GM18520 (cell line): ENCODE data around the gene TOMM70.

ENCODE experiments used
- ATAC-seq: cut with Tn5 transposase; IDR thresholded peaks from one replicate; pipeline ENCODE4 v1.9.1; 2021; ENCODE audit not compliant: unreplicated experiment

Gene TOMM70

DNA sequence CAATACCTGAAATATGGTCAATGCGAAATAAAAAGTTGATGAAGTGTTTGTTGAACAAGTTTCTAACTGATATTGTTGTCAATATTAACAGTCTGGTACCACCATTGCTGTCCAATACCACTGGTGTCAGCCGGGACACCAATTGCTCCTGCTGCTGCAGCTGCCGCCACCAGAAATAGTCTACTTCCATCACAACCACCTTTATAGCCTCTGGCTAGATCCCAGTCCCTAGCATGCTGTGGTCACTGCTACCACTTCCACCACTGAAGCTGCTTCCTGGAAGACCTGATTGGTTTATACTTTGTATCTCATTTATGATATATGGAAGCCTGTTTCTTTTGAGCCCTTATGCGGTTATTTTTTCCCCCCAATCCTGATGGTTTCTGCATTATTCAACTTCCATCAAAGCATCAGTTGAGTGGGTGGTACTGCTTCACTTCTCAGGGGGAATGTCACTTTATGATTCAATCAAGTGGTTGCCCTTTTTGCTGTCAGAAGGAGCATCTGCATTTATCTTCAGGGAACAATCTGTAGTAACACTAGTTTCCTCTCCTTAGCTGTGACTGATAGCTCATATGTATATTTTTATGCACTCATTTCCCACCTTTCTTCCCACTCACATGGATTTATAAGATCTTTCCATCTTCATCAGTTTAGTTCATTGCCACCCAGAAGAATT lies 12.2 kb upstream of the TOMM70 start:
- no peak for ATAC-seq

DNA sequence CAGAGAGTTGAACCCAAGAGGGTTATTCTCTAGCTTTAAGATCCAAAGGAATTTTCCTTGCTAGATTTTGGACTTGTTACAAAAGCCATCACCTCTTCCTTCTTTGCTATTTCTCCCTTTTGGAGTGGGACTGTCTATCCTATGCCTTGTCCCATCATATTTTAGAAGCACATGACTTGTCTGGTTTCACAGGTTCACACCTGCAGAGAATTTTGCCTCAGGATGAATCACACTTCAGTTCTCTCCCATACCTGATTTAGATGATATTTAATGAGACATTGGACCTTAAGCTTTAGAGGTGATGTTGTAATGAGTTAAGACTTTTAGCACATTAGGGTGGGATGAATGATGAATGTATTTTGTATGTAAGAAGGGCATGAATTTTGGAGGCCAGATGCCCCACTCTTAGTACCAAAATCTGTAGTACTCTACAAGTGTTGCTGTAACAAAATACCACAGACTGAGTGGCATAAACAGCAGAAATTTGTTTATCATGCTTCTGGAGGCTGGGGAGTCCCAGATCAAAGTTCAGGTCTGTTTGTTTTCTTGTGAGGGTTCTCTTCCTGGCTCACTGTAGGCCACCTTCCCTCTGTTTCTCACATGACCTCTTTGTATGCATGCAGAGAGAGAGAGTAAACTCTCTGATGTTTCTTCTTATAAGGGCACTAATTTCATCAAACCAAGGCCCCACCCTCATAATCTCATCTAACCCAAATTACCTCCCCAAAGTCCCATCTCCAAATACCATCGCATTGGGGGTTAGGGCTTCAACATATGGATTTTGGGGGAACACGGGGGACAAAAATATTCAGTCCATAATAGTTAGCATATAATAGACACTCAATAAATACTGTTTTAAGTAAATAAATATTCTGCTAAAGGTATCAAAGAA lies 10.4 kb upstream of the TOMM70 start:
- ATAC-seq: no peak

DNA sequence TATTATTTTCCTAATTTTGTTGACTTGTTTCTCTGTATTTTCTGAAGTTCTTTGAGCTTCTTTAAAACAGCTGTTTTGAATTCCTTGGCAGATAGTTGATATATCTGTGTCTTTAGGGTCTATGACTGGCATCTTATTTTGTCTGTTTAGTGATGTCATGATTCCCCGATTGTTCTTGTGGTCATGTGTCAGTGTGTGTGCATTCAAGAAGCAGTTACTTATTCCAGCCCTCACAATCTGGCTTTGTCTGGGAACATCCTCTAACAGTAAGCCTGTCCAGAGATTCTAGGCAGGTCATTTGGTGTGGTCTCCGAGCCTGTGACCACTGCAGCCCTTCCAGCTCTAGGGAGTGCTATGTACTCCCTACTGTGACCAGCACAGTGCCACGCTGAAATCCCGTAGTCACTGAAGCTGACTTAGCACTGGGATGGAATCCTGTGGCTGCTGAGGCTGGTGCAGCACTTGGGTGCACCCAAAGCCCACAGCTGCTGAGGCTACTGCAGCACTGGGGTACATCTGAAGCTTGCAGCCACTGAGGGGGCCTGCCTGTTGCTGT lies 7.2 kb upstream of the TOMM70 start:
- ATAC-seq: no peak

DNA sequence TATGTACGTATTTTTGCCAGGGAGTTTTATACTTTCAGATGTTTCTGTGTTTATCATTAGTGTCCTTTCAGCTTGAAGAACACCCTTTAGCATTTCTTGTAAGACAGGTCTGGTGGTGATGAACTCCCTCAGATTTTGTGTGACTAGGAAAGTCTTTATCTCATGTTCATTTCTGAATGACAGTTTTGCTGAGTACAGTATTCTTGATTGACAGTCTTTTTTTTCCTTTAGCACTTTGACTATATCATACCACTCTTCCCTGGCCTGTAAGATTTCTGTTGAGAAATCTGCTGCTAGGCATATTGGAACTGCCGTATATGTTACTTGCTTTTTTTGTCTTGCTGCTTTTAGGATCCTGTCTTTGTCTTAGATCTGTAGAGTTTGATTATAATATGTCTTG lies 6.3 kb upstream of the TOMM70 start:
- no peak for ATAC-seq

DNA sequence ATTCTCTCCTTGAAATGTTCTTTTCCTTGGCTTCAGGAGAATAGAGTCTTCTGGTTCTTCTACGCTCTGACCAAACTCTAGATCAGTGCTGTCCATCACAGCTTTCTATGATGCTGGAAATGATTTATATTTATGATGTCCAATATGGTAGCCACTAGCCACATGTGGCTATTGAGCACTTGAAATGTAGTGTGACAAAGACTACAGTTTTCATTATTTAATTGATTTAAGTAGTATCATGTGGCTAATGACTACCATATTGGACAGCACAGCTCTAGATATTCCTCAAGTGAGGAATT lies 3.3 kb upstream of the TOMM70 start:
- no peak for ATAC-seq

DNA sequence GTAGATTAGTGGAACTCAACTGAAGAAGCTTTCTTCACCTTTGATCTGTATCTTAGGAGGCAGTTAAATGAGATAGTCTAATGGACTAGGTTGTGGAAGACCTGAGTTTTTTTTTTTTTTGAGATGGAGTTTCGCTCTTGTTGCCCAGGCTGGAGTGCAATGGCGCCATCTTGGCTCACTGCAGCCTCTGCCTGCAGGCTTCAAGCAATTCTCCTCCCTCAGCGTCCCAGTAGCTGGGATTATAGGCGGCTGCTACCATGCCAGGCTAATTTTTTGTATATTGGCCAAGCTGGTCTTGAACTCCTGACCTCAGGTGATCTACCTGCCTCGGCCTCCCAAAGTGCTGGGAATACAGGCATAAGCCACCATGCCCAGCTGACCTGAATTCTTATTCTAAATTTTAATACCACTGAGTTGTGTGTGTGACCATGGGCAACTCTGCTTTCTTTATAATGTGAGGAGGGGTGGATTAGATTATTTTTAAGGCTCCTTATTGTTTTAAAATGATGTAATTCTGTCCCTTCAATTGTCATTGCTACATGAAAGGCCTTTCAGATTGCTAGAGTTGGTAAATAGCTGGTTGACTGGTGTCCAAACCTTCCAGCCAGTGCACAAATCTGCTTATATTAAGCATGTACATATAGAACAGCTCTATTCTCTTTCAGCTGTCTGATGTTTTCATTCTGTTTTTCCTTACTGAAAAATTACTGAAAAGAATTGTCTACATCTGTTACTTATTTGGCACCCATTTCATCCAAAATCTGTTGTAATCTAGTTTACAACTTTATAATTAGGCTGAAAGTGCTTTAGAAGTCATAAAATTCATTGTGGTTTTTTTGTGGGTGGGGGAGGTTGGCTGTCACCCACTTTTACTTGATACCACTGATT lies 2.7 kb upstream of the TOMM70 start:
- no peak for ATAC-seq

DNA sequence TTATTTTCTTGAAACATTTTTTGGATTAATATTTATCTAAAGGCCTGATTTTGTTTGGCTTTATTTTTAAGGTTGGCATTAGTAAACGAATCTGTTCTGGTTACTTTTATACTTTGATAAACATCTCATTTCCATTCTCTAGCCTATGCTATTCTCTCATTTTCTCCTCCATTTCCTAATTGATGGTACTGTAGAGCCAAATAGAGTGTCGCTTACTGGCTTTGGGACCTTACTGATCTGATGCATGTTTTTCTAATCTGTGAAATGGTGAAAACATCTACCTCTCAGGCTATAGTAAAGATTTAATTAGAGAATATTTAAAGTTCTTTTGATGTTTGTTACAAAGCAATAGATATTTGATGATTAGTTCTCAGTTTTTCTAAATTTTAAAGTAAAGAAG lies 2.0 kb upstream of the TOMM70 start:
- ATAC-seq: no peak

DNA sequence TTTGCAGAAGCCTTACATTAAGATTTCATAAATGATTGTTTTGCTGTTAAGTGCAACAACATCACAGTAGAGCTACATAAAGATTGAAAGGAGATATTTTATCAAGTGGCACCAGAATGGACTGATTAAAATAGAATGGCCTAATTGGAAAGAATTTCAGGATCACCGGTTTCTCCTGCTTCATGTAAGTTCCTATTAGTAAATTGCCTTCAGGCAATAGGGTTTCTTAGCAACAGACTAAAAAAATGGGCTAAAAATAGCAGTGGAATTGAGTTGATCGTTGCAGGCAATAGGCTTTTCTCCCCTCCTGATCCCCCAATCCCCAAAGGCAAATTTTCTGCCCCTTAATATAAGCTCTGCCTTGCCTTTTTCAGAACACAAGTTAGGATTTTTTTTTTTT lies 1.4 kb upstream of the TOMM70 start:
- no peak for ATAC-seq

DNA sequence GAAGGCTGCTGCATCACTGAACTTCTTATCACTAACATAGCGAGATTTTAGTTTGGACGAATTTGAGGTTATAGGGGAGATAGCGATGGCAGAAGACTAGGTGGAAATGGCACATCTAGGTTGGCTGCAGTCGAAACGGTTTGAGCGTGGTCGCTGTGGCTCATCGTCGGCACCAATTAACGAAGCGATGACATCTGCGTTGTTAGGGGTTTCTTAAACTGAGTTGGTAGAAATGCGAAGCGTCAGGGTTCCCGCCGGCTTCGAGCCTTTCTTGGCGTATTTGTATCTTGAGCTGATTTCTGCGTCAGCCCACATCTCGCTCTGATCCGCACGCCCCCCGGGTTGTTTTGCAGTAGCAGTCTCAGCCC lies 769 bp upstream of the TOMM70 start:
- ATAC-seq: peak; percentile 9

DNA sequence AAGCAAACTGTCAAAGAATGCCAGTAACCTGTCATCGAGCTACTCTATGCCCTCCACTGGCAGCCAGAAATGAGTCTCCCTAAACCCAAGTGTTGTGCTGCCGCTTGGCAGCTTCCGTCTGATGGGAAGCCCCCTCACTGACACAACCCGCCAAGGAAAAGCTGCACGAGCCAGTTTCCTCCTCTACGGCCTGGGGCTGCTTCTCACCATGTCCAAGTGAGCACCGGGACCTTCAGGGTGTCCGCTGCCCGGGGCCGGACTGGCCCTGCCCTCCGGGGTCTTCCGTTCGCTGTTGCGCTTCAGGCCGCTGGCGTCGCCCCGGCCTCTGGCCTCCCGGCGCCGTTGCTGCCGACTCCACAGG lies 490 bp downstream of the TOMM70 start:
- peak; percentile 10 for ATAC-seq

DNA sequence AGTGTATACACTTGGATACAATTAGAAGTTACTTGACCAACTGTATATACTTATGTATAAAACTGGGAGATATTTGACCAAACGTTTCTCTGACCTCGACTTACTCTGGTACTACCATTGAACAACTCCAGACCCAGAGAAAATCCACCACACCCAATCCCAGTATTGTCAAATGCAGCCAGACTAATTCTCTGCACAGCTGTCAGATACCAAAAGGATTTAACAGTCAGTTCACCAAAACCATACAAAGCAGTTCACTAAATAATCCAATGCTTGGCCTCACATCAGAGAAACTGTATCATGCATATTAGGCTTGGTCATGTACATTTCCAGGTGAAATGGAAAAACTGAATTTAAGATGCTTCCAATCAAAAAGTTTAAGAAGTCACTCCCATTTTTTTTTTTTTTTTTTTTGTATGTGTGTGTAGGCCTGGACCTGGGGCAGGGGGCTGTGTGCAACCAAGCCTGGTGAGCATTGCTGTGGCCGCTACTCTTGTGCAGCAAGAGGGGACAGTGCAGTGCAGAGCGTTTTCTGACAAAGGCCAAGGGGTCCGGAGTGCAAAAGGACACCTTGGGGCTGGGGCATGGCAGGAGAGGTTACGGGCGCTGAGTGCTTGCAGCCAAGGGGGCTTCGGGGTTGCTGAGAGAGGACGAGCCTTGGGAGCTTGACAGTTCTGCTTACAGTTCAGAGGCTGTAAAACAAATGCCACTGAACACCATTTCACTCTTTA lies 1.4 kb downstream of the TOMM70 start:
- ATAC-seq: no peak

DNA sequence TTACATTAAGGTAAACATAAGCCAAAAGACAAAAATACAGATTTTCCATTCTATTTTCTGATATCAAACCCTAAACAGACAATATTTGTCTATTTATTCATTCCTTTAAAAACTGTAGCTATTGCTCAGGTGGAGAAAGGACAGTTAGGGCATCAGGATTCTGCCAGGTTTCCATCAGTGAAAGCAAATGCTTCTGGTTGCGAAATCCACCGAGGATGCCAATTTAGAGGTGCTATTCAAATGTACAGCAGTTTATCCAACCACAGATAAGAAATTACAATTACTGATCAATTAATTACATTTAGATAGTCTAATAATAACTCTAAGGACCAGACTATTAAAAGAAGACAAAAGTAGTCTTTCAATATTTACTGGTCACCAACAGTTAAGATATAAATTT lies 3.9 kb downstream of the TOMM70 start:
- no peak for ATAC-seq

DNA sequence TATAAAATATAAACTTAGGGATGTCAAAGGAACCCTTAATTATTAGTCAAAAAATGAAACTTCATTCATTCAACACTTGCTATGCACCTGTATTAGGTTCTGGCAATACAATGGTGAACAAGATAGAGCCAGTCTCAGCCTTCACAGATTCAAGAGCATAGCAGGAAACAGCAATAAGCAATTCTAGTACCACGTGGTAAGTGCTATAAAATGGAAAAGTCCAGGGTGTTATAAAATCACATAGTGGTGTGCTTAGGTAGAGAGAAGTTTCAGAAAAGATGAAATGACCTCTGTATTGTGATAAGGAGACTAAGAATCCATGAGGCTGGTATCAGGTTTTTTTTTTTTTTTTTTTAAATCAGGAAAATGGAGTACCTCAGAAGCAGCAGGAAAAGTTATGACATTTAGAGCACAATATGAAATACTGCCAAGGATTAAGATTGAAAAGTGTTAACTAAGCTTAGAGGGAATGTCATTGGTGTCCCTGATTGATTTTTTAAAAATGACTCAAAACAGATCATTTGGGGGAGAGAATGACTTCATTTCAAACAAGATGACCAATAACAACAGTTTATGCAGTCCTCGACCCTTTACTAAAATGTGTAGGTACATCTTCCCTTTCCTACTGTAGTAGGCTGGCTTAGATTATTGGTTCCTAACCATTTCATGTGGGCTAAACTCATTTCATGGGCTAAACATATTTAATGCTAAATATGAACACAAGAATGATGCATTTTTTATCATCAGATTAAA lies 5.0 kb downstream of the TOMM70 start:
- ATAC-seq: no peak

DNA sequence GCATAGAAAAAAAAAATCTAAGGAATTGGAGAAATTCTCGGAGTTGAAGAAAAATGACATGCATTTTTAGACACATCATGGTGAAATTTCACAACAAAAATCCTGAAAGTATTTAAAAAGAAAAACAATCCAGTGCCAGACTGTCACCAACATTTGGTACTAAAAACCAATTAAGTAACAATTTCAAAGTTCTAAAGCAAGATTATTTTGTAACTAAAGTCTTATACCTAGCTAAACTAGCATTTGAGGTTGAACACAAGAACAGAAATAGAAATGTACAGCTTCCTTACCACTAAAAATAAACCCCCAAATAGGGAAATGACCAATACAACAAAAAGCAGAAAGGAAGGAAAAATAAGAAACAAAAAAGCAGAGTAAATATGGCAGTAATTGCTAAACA lies 11.9 kb downstream of the TOMM70 start:
- no peak for ATAC-seq

DNA sequence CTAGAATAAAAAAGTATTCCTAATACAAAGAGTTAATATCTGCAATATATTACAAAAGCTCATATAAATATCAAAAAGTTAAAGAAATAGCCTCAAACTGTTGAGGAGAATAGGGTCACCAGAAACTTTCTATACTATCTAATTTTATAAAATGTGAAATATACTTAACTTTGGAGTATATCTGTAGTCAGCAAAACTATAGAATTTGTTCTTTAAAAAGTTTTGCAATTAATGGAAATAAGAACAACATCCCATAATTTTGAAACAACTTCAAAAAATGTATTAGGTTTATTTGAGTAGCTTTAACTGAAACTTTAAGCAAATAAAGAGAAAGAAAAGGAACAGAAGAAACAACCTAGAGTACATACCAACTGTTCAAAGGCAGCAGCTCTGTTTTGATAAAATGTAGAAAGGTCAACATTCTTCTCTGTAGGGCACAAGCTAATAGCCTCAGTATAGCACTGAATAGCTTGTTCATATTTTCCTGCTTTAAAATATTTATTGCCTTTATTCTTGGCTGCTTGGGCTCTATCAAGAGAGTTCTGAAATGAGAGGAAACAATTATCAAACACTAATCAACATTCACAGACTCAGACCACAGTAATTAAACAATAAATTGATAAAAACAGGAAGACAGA lies 14.3 kb downstream of the TOMM70 start:
- ATAC-seq: no peak

DNA sequence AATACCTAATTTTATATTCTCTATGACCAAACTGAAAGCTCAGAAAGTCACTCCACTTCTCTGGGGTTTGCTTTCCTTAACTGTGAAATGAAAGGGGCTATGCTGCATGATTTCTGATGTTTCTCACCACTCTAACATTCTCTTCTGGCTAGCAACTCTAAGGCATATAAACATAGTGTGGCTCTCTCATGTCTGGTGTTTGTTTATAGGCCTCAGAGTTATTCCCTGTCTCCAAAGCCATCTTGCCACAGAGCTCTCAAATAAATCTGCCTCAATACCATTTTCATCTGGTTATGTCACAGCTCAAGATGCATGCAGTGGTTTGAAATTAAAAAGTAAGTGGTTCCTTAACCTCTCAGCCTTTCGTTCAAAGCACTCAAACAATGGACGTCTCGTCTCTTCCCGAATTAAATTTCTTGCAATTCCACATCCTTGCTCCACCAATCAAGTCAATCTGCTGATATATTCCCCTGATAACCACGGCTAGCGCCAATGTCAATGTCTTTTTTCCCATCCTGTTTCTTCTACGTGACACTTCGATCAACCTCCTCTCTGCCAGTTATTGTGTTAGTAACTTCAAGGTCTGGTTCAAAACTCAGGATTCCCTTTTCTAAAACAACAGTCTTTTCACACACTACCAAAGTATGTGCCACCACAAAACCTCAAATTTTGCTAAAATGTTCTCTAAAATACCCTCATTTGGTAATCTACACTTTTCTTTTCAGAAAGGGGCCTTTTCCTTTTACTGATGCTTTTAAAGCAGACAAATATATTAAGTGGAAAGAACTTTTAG lies 16.0 kb downstream of the TOMM70 start:
- no peak for ATAC-seq

DNA sequence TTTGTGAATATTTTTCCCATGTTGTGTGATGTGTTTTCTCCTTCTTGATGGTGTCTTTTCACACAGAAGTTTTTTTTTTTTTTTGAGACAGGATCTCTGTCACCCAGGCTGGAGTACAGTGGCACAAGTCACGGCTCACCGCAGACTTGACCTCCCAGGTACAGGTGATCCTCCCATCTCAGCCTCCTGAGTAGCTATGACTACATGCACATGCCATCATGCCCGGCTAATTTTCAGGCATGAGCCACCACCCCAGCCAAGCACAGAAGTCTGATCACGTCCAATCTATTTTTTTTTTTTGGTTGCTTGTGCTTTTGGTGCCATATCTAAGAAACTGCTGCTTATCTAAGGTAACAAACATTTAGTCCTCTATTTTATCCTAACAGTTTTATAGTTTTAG lies 24.6 kb downstream of the TOMM70 start:
- ATAC-seq: no peak

DNA sequence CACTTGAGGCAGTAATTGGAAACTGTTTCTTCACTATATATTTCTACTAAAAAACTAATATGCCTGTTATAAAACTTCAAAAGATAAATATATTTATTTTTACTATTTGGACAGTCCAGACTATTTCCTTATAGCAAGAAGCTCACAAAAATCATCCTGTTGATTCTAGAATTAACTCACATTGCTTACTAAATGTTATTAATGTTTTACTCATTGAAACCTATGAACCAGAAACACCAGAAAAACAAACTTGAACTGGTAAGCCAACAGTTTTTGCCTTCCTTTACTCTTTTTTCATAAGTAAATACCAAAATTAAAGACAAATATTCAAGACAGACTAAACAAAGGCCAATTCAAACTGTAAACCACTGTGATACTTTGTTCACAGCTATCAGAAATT lies 26.4 kb downstream of the TOMM70 start:
- ATAC-seq: no peak

DNA sequence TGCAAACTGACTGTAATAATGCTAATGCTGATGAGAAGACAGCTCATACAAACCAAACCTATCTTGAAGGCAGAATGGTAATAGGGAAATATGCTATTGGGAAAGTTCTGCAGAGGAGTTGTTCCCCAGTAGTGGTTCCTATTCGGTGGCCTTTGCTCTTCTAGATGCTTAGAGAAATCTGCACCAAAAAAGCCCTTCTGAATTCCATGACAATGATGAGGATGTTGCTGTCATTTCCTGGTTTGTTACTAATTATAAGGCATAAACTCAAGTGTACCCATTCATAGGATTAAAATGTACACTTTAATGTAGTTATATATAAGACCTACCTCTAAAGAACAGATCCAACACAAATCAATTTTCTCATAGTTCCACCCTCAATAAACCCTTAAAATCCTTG lies 30.1 kb downstream of the TOMM70 start:
- ATAC-seq: no peak
